Muscle layer of colon (tissue), 2 donors: Measurements from ENCODE around the gene RPL5.

Experiments
- H3K27ac ChIP-seq: one replicate; pipeline ENCODE4 v1.7.0; 2013; ENCODE audit warnings: low read depth, mild to moderate bottlenecking, low read length, moderate library complexity
- H3K27me3 ChIP-seq, 2 donors: one replicate each; pipeline ENCODE4 v1.7.0; 2013; ENCODE audit warnings: low read length in 2 of 2, mild to moderate bottlenecking in 2 of 2; ENCODE audit not compliant: insufficient read depth in 2 of 2, control insufficient read depth in 1 of 2
- H3K36me3 ChIP-seq: one replicate; pipeline ENCODE4 v1.7.0; 2013; ENCODE audit warnings: mild to moderate bottlenecking, low read length; ENCODE audit not compliant: insufficient read depth
- H3K4me1 ChIP-seq: one replicate; pipeline ENCODE4 v1.7.0; 2013; ENCODE audit warnings: mild to moderate bottlenecking, low read length; ENCODE audit not compliant: insufficient read depth
- H3K4me3 ChIP-seq, 2 donors: one replicate each; pipeline ENCODE4 v1.7.0; 2013; ENCODE audit warnings: low read length in 2 of 2, low read depth in 1 of 2, mild to moderate bottlenecking in 1 of 2, moderate library complexity in 1 of 2
- H3K9ac ChIP-seq: one replicate; pipeline ENCODE4 v1.7.0; 2013; ENCODE audit warnings: low read length
- H3K9me3 ChIP-seq: one replicate; pipeline ENCODE4 v1.7.0; 2013; ENCODE audit warnings: mild to moderate bottlenecking, low read length
- donor health status: abdominal sarcoma.
- donor health status: Adenocarcinoma of cecum.

The RPL5 gene

DNA sequence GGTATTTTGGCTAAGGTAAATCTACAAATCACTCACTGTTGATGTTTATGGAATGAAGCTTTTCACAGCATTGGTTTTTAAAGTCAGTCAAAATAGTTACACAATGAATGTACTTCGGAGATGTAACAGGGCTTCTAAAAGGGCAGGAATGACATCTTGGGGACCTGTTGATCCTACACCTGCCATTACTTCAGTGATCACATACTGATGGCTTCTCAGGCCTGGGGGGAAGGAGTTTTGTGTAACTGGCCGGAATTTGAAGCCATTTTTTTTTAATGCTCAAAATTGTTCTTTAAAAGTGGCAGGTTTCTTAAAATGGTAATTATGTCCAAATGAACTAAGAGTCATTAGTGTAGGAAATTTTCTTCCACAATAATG lies 11.2 kb downstream of the RPL5 start:
- H3K4me1 ChIP-seq: peaks cover 6% of the 10 kb centered on the region
- H3K27me3 ChIP-seq: no peaks in the 10 kb centered on the region
- H3K9me3 ChIP-seq: no peaks in the 10 kb centered on the region
- peaks cover 56% of the 10 kb centered on the region for H3K36me3 ChIP-seq
- H3K9ac ChIP-seq: no peak overlapping the region
- no peak overlapping the region for H3K27ac ChIP-seq
- H3K4me3 ChIP-seq: no peak overlapping the region

DNA sequence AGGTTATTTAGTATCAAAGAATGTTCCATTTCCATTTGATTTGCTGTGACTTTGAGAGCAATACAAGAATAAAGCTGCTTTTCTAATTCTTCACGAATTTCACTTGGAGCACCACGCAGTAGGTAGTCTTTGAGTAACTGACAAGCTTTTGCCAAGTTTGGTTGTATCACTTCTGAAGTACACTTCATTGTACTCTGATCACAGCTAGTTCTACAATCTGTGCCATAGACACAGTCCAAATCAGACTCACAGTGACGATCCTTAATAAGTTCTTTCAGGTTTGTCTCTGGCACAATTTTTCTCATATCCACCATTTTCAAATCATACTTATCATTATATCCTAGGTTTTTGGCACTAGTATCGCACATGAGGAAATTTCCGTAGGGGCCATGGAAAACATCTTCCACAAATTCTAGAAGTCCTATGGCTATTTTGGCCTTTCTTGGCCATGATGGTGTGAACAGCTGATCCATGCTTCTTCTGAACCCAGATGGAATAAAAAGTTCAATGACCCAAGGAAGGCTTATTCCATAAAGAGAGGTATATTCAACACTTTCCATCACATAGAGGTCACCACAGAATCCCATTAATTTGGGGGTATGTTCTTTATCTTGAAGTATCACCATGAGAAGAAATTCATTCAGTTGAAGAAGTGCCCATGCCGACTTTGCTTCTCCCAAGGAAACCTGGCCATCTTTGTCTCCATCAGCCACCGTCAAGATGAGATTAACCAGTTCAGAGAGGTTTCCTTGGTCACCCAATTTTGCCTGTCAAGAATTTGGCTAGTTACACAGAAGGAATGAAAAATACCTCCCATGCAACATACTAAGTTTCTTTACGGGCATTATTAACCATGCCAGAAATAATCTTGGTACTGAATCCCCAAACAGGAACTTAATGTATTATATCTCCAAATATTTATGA lies 11.9 kb downstream of the RPL5 start:
- Histone ChIP-seq H3K4me1 (peaks cover 6% of the 10 kb centered on the region), H3K9ac (no peak overlapping the region), H3K4me3 (no peak overlapping the region), H3K27me3 (no peaks in the 10 kb centered on the region), H3K9me3 (no peaks in the 10 kb centered on the region), H3K36me3 (peaks cover 49% of the 10 kb centered on the region), H3K27ac (no peak overlapping the region)

DNA sequence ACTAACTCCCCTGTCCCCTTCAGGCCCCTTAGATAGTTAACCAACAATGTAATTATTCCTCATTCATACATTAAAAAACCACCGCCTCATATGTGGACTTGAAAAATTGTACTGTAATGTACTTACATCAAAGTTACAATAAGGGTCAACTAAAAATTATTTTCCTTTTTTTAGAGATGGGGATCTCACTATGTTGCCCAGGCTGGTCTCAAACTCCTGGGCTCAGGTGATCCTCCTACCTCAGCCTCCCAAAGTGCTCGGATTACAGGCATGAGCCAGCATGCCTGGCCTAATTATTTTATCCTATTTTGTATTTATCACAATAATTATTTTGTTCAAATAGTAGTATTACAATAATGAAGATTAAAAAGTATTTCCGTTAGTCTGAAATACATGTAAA lies 12.6 kb downstream of the RPL5 start:
- no peaks in the 10 kb centered on the region for H3K27me3 ChIP-seq
- no peak overlapping the region for H3K9ac ChIP-seq
- peaks cover 2% of the 10 kb centered on the region for H3K4me1 ChIP-seq
- no peak overlapping the region for H3K4me3 ChIP-seq
- peaks cover 44% of the 10 kb centered on the region for H3K36me3 ChIP-seq
- no peak overlapping the region for H3K27ac ChIP-seq
- H3K9me3 ChIP-seq: no peaks in the 10 kb centered on the region

DNA sequence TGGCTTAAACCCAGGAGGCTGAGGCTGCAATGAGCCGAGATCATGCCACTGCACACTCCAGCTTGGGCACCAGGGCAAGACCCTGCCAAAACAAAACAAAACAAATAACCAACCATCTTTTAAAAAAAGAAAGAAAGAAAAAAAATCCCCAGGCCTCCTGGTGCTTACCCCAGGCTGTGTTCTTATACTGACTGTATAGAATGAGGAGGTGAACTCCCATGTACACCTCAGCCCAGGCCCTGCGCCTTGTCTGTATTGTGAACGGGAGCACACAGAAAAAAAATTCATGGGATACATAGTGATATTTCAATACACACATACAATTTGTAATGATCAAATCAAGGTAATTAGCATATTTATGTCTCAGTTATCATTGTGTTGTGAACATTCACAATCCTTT lies 14.1 kb downstream of the RPL5 start:
- peaks cover 38% of the 10 kb centered on the region for H3K36me3 ChIP-seq

DNA sequence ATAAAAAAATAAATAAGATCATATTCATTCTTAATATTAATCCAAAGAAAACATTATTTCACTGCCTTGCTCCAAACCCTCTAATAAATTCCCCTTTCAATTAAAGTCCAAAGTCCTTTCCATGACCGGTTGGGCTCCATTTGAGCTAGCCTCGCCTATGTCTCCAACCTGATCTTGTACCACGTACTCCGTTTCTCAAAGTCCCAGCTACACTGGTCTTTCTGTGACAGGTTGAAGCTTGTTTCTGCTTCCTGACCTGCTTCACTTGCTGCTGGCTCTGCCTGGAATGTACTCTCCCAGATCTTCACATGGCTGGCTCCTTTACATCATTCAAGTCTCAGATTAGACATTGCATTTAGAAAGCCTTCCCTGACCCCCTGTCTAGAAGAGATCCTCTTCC lies 16.4 kb downstream of the RPL5 start:
- Histone ChIP-seq H3K4me3 (no peak overlapping the region), H3K4me1 (no peaks in the 10 kb centered on the region), H3K9ac (no peak overlapping the region), H3K27me3 (no peaks in the 10 kb centered on the region), H3K9me3 (no peaks in the 10 kb centered on the region), H3K27ac (no peak overlapping the region), H3K36me3 (peaks cover 18% of the 10 kb centered on the region)

More for the DNA sequence above, 14.1 kb downstream of the RPL5 start:
- no peak overlapping the region for H3K9ac ChIP-seq
- no peaks in the 10 kb centered on the region for H3K4me1 ChIP-seq
- no peak overlapping the region for H3K4me3 ChIP-seq
- H3K27me3 ChIP-seq: no peaks in the 10 kb centered on the region
- no peak overlapping the region for H3K27ac ChIP-seq
- no peaks in the 10 kb centered on the region for H3K9me3 ChIP-seq

DNA sequence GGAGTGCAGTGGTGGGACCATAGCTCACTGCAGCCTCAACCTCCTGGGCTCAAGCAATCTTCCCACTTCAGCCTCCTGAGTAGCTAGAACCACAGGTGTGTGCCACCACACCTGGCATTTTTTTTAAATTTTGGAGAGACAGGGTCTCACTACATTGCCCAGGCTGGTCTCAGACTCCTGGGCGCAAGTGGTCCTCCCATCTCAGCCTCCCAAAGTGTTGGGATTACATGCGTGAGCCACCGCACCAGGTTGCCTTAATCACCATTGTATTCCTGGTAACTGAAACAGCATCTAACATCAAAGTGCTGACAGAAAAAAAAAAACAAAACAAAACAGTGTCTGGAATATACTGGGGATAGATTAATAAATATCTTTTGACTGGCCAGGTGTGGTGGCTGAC lies 18.2 kb downstream of the RPL5 start:
- H3K36me3 ChIP-seq: peaks cover 8% of the 10 kb centered on the region
- no peak overlapping the region for H3K4me3 ChIP-seq
- H3K9ac ChIP-seq: no peak overlapping the region
- no peaks in the 10 kb centered on the region for H3K27me3 ChIP-seq
- no peaks in the 10 kb centered on the region for H3K4me1 ChIP-seq
- H3K9me3 ChIP-seq: no peaks in the 10 kb centered on the region
- H3K27ac ChIP-seq: no peak overlapping the region

DNA sequence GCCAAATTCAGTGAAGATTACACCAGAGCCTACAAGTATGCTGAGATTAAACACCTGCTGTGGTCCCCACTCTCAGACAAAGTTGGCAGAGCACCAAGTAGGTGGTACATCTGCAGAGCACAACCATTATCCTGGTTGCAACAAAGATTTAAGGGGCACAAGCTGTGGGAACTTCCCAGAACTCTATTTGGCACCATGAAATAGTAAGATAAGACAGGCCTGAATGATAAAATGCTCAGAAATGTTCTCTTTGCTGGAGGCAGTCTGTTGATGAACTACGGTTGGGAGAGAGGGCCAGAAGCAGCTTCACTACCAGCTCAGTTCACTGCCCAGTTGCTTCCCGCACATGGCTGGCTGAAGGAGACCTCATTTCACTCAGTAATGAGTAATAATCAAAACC lies 19.9 kb downstream of the RPL5 start:
- H3K27ac ChIP-seq: no peak overlapping the region
- no peaks in the 10 kb centered on the region for H3K9me3 ChIP-seq
- no peaks in the 10 kb centered on the region for H3K4me1 ChIP-seq
- no peak overlapping the region for H3K9ac ChIP-seq
- H3K4me3 ChIP-seq: no peak overlapping the region
- no peaks in the 10 kb centered on the region for H3K27me3 ChIP-seq
- H3K36me3 ChIP-seq: peaks cover 8% of the 10 kb centered on the region

DNA sequence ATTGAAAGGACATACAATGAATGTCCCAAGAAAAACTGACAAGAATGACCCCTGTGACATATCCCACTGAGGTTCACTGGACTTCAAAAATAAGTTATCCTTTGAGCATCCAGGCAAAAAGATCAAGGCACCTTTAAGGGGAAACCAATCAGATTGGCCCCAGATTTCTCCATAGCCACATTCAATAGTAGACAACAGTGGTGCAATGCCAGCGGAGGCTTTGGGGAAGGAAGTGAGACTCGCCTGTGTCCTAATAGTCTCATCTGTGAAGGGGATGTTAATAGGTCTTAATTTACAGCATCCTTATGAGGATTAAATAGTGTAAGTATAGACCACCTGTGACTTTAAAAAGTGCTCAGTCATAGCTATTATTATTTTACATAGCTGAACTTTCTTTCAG lies 21.5 kb downstream of the RPL5 start:
- H3K27ac ChIP-seq: no peak overlapping the region
- H3K4me3 ChIP-seq: no peak overlapping the region
- H3K4me1 ChIP-seq: no peaks in the 10 kb centered on the region
- H3K9ac ChIP-seq: no peak overlapping the region
- no peaks in the 10 kb centered on the region for H3K27me3 ChIP-seq
- peaks cover 8% of the 10 kb centered on the region for H3K36me3 ChIP-seq
- no peaks in the 10 kb centered on the region for H3K9me3 ChIP-seq

DNA sequence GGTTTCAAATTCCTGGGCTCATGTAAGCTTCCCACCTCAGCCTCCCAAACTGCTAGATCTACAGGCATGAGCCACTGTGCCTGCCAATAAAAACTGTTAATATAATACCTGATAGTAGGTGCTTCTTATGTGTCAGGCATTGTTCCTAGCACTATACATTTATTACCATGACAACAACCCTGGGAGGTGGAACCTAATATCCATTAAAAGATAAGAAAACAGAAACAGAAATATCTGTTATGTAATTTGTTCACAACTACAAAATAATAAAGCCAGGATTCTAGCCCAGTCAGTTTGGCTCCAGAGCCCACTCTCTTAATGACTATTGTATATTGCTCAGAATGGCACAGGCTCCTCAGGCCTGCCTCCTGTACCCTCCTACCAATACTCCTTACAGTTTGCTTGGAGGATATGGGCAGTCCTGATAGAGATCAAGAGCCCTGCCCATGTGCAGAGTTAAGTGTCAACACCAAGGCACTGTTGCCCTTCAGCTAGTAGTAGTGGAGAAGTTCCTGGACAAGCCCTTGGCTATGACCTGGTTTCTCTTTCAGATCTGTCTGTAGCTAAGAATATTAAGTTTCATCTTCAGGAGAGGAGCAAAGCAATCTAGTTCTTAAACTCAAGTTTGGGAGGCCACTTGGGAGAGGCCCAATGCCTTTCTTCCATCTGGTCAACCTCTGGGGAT lies 22.4 kb downstream of the RPL5 start:
- Histone ChIP-seq H3K4me1 (no peaks in the 10 kb centered on the region), H3K27ac (no peak overlapping the region), H3K9ac (no peak overlapping the region), H3K27me3 (no peaks in the 10 kb centered on the region), H3K9me3 (no peaks in the 10 kb centered on the region), H3K36me3 (peaks cover 8% of the 10 kb centered on the region), H3K4me3 (no peak overlapping the region)

DNA sequence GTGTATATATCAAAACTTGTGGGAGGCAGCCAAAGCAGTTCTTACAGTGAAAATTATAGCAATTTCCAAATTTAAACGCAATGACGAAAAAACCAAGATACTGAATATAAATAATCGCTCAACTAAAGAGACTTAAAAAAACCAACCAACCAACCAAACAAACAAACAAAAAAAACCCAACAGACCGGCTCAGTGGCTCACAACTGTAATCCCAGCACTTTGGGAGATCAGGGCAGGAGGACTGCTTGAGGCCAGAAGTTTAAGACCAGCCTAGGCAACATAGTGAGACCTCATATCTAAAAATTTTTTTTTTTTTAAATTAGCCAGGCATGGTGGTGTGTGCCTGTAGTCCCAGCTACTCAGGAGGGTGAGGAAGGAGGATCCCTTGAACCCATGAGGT lies 23.4 kb downstream of the RPL5 start:
- Histone ChIP-seq H3K9me3 (no peaks in the 10 kb centered on the region), H3K9ac (no peak overlapping the region), H3K36me3 (peaks cover 5% of the 10 kb centered on the region), H3K27me3 (no peaks in the 10 kb centered on the region), H3K4me1 (no peaks in the 10 kb centered on the region), H3K27ac (no peak overlapping the region), H3K4me3 (no peak overlapping the region)

DNA sequence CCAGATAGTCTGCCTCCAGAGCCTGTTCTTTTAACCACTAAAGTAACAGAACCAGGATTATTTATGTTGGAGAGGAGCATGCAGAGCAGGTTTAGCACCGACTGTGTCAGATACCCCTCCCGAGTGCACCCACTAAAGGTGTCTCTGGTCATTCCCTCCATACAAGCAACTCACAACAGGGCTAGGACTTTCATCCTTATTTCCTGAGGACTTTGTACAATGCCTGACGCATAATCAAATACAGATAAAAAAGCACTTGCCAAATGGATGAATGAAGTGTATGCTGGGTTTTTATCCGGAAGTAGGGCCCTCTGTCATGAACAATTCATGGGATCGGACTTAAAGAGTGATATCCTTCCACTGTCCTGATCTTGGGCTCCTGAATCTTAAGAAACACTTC lies 26.0 kb downstream of the RPL5 start:
- H3K36me3 ChIP-seq: no peaks in the 10 kb centered on the region
- no peak overlapping the region for H3K9ac ChIP-seq
- no peaks in the 10 kb centered on the region for H3K9me3 ChIP-seq
- no peak overlapping the region for H3K4me3 ChIP-seq
- H3K27ac ChIP-seq: no peak overlapping the region
- H3K27me3 ChIP-seq: no peaks in the 10 kb centered on the region
- H3K4me1 ChIP-seq: no peaks in the 10 kb centered on the region
